NT2/D1 (cell line): ENCODE data around the gene MARCHF3.

Source experiments
- SUZ12 ChIP-seq: IDR thresholded peaks from 2 replicates; pipeline ENCODE4 v1.6.1; 2011; ENCODE audit not compliant: insufficient read length, insufficient read depth; ENCODE audit errors: extremely low read depth
- ZNF274 ChIP-seq: IDR thresholded peaks from 2 replicates; pipeline ENCODE4 v1.6.1; 2011; ENCODE audit warnings: mild to moderate bottlenecking, low read depth, low read length

DNA sequence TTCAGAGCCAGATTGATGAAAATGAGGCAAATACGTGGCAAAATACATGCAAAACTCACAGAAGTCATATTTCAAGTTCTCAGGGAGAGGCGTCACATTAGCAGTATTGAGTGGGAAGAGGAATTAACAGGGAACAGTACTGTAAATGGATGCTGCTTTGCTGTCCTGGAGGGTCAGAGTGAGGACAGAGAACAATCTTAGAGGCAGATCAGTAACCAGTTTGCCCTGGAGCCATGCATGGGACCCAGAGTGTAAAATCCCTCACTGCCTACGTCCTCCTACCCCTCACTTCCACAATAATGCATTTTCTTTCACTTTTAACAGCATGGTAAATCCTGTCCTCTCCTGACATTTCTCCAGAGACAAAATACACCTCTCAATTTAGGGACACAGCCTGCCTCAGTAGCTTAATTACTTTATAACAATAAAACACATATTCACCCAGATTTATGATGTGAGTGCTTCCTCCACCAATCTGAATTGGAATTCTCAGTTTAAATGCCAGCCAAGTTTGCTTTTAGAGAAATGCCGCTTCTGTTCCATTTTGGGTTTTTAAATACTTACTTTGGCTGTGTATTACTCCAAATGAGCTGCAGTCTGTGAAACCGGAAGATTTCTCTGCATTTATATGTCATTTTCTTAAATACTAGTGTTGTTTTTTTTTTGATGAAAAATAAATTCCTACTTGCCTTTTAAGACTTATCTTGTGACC is 183.5 kb downstream of the MARCHF3 start:
- TF ChIP-seq ZNF274 (no peak), SUZ12 (no peak)
